Mucosa of descending colon (tissue), 3 donors: Measurements from ENCODE around the gene C2orf92. TPM values are rescaled to one million over a fixed set of nuclear protein-coding genes. Genes with fewer than 3 reads are reported as not detected.
A peak's percentile ranks its signal among the peaks of the same experiment; 100 is the strongest.
"Not testable (repeated sequence)": the region's sequence is repeated elsewhere in the genome, so short reads cannot be mapped to it uniquely, and the experiment has no call there.

Experiments used
- ATAC-seq: fragments of 200-7000 bp; cut with Tn5 transposase; one replicate; pipeline ENCODE4 v1.9.1; 2020; ENCODE audit warnings: mild to moderate bottlenecking, moderate library complexity
- DNase-seq, 3 donors: peaks; one replicate each; pipeline ENCODE4 v3.0.0-alpha.2; 2020
- H3K36me3 ChIP-seq: fragments of 200-600 bp; one replicate; pipeline ENCODE4 v1.8.0; 2021; ENCODE audit warnings: low read depth, mild to moderate bottlenecking
- H3K4me1 ChIP-seq: fragments of 200-600 bp; one replicate; pipeline ENCODE4 v1.8.0; 2021; ENCODE audit warnings: low read depth, mild to moderate bottlenecking
- H3K4me3 ChIP-seq: fragments of 200-600 bp; one replicate; pipeline ENCODE4 v1.8.0; 2021; ENCODE audit warnings: mild to moderate bottlenecking
- H3K9me3 ChIP-seq: fragments of 200-600 bp; one replicate; pipeline ENCODE4 v1.8.0; 2021; ENCODE audit warnings: mild to moderate bottlenecking
- intact Hi-C, 2 donors: fragments of 100-400 bp; cut with DNase I in 1 of 2; cut with micrococcal nuclease in 1 of 2; formaldehyde crosslinking; loops; one replicate each; pipeline versions ENCODE4 v1.11.0 to v1.11.1; 2022; cut with DNase I, micrococcal nuclease
- total RNA-seq, 3 donors: library from RNA; stranded (reverse); fragmentation: NEBNext Ultra II Directional in 2 of 3; extraction: Animal tissue kit (Norgen Biotek cat#: 25700) in 2 of 3; gene quantifications; one replicate each; pipeline versions ENCODE4 v1.2.1 to v1.2.4, GENCODE V29; 2021 to 2023
- TF ChIP-seq, protein P1 (sequence below): fragments of 200-600 bp; IDR thresholded peaks from one replicate; pipeline ENCODE4 v1.8.0; 2022; ENCODE audit warnings: antibody characterized with exemption, mild to moderate bottlenecking
- donor health status: DM: no; HTN: no; CAD: no; lungs with moderate emphysema.
- donor health status: DM: no; HTN: no; CAD: no.
- donor health status: DM: no; HTN: yes; CAD: no.

The C2orf92 gene
- total RNA-seq, 3 donors from 2014 or later, result 8.7 to 12.5 (median 11.7) TPM

DNA sequence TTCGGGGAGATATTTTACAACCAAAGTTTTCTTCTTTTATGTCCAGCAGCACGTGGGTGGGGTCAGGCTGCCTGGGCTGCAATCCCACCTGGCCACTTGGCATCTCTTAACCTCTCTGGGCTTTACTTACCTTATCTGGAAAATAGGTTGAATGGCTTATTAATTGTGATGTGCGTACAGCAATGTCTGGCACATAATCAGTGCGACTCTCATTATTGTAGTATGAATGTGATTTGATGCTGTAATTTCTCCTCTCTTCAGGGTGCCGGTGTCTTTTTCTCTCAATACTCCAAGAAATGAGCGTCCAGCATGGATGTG, 41.8 kb downstream of the C2orf92 start:
- no peaks in the 10 kb centered on the region for H3K36me3 ChIP-seq
- H3K4me1 ChIP-seq, result no peaks in the 10 kb centered on the region
- no peak for ATAC-seq
- no peaks in the 10 kb centered on the region for H3K9me3 ChIP-seq
- TF ChIP-seq, protein P1, sequence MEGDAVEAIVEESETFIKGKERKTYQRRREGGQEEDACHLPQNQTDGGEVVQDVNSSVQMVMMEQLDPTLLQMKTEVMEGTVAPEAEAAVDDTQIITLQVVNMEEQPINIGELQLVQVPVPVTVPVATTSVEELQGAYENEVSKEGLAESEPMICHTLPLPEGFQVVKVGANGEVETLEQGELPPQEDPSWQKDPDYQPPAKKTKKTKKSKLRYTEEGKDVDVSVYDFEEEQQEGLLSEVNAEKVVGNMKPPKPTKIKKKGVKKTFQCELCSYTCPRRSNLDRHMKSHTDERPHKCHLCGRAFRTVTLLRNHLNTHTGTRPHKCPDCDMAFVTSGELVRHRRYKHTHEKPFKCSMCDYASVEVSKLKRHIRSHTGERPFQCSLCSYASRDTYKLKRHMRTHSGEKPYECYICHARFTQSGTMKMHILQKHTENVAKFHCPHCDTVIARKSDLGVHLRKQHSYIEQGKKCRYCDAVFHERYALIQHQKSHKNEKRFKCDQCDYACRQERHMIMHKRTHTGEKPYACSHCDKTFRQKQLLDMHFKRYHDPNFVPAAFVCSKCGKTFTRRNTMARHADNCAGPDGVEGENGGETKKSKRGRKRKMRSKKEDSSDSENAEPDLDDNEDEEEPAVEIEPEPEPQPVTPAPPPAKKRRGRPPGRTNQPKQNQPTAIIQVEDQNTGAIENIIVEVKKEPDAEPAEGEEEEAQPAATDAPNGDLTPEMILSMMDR, result no peak
- intact Hi-C loops, result no loop called here
- no peak overlapping the region for H3K4me3 ChIP-seq
- no peak for DNase-seq

DNA sequence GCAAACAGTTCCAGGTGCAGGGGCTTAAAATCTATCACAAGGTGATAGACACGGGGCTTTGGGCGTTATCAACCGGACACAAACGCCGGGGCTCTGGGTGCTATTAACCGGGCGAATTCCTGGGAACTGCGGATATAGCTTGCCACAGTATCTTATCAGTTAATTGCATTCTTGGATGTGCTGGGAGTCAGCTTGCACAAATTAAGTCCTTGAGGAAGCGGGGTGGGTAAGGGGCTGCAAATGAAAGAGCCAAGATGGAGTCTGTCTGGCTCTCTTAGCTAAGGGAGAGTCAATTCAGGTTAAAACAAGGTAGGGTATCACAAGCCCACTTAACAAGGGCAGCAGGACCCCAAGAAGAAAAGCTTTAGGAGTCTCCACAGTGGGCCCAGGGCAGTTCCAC, 42.7 kb downstream of the C2orf92 start:
- ATAC-seq, DNase-seq, H3K4me1 ChIP-seq, intact Hi-C loops, H3K9me3 ChIP-seq, H3K4me3 ChIP-seq, H3K36me3 ChIP-seq: not testable (repeated sequence)

DNA sequence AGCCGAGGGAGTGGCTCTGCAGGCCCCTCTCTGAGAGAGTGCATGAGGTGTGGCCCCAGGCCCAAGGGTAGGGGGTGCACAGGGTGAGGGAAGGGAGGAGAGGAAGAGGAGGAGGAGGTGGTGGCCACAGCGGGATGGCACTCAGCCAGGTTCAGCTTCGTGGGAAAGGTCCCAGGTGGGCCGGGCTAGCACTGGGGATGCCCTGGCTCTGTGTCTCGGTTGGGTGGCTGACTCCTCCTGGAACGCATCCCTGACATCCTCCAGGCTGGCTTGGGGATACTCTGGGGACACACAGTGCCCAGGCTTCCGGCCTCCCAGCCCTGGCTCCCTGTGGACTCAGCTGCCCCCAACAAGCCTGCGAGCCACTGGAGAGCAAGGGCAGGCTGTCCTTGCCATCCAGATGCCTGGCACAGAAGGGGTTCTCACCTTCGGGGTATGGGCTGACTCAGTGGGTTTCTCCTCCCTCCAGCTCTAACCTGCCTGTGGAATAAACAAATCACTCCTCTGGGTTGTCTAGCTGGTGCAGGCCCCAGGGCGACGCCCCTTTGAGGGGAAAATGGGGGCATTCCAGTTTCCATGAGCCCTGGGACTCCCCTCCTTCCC, 43.3 kb downstream of the C2orf92 start:
- TF ChIP-seq, protein P1, result no peak
- Histone ChIP-seq H3K4me1 (no peaks in the 10 kb centered on the region), H3K4me3 (no peak overlapping the region), H3K36me3 (no peaks in the 10 kb centered on the region), H3K9me3 (no peaks in the 10 kb centered on the region)
- intact Hi-C loops, result no loop called here
- ATAC-seq, result no peak
- peak in 1 of 3 donors; percentile 53 for DNase-seq

DNA sequence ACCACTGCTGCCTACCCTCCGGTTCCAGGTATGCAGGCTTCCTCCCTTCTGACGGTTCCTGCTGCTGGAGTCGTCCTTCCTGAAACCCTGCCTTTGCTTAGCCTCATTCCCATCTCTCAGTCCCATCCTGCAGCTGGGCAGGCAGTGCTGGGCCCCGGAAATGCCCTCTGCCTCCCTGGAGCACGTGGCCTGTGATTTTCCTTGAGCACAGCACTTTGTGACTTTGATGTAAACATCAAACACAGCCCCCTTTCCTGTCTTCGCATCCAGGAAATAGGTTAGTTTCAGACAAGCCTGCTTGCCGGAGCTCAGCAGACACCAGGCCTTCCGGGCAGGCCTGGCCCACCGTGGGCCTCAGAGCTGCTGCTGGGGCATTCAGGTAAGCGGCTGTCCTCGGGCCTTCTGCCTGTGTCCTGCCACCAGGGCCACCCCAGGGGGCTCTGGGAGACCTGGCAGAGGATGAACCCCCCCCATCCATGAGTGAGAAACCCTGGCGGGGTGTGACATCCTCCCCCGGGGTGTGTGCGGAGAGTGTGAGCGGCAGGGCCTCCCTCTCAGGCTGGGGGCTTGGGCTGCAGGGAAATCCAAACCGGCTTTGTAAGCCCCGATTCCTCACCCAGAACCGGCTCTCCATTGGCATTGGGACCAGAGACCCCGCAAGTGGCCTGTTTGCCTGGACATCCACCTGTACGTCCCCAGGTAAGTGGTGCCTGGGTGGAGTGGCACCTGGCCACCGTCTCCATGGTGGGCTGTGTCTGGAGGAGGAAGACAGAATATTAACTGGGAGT, 44.0 kb downstream of the C2orf92 start, which contains the start of gene ZAP70:
ZAP70 (plus strand) TSS at position 281 of the 788 bp plus-strand sequence. CDS start 10,461 bp downstream, outside the sequence.
- intact Hi-C loops, result no loop called here
- no peaks in the 10 kb centered on the region for H3K9me3 ChIP-seq
- TF ChIP-seq, protein P1, result no peak
- H3K36me3 ChIP-seq, result no peaks in the 10 kb centered on the region
- no peak within 1 kb of the TSS for H3K4me3 ChIP-seq
- DNase-seq (peak; percentile 24 to 66 (median 36)), ATAC-seq (peak; percentile 63)
- no peaks in the 10 kb centered on the region for H3K4me1 ChIP-seq

DNA sequence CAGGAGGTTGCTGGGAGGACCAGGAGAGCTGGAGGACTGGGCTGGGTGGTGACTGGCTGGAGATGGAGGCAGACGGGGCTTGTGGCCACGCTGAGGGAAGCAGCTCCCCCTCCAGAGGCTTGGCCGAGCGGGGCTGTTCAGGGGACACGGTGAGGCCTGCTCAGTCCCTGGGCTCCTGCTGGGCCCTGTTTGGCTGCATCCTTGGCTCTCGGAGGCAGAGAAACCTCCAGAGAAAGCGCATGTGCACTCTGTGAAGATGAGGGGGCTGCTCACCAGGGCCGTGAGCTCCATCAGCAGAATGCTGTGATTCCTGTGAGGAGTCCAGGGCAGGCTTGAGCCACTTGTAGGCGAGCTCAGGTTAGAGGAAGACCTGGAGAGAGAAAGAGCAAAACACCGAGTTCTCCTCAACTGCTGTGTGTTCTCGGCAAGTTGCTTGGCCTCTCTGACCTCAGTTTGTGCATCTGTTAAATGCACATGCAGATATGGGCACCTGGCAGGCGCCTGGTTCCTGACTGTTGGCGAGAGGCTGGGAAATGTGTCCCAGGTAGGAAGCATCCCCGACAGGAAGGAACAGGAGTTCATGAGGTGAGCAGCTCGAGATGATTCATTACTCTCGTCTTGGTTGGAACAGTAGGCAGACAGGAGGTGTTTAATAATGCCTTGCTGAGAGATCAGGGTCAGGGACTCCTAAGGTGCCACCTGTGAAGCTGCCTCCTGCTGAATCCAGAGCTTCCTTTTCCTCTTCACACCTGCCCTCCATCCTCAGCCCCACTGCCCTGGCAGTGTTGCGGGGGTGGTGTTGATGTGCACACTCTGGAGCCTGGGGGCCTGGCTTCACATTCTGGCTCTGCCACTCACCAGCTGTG, 44.8 kb downstream of the C2orf92 start:
- Histone ChIP-seq H3K9me3 (no peaks in the 10 kb centered on the region), H3K36me3 (no peaks in the 10 kb centered on the region), H3K4me3 (no peak overlapping the region), H3K4me1 (no peaks in the 10 kb centered on the region)
- intact Hi-C loops, result no loop called here
- DNase-seq, result peak in 2 of 3 donors; percentile 19 to 47
- ATAC-seq, result no peak
- TF ChIP-seq, protein P1, result no peak
